Stimulated activated CD8-positive, alpha-beta memory T cell treated with anti-CD3 and anti-CD28 coated beads, Interleukin-15, amount 100 ng/mL, for 48 hours (primary cell): ENCODE measurements around the gene OR9Q2.
"Not testable (repeated sequence)": the region's sequence is repeated elsewhere in the genome, so short reads cannot be mapped to it uniquely, and the experiment has no call there.

Experiments used
- DNase-seq, 2 donors: peaks; one replicate each; pipeline ENCODE4 v3.0.0-alpha.2; 2020; ENCODE audit warnings: low read depth in 2 of 2

Gene OR9Q2

GRCh38 chr11:58188770-58189169, at the start of gene OR9Q2:
TSS of gene OR9Q2 (plus strand) at chr11:58189070. CDS start at chr11:58190491, 1,421 bp downstream.
- DNase-seq: no peak

- DNase-seq: no peak
Measured at GRCh38 chr11:58142761-58143160, 46.1 kb upstream of the OR9Q2 start.

GRCh38 chr11:58152781-58153180, 36.1 kb upstream of the OR9Q2 start:
- no peak for DNase-seq

- DNase-seq: no peak
Measured at GRCh38 chr11:58164389-58164788, 24.5 kb upstream of the OR9Q2 start.

- DNase-seq: no peak
Measured at GRCh38 chr11:58164990-58165389, 23.9 kb upstream of the OR9Q2 start.

GRCh38 chr11:58165504-58166106, 23.3 kb upstream of the OR9Q2 start:
- DNase-seq: no peak

- DNase-seq: no peak
Measured at GRCh38 chr11:58177409-58178054, 11.3 kb upstream of the OR9Q2 start.

- DNase-seq: no peak
Measured at GRCh38 chr11:58178444-58178843, 10.4 kb upstream of the OR9Q2 start.

- no peak for DNase-seq
Measured at GRCh38 chr11:58179648-58180047, 9.2 kb upstream of the OR9Q2 start.

- DNase-seq: no peak
Measured at GRCh38 chr11:58186938-58187337, 1.9 kb upstream of the OR9Q2 start.

GRCh38 chr11:58192229-58192628, 3.4 kb downstream of the OR9Q2 start:
- no peak for DNase-seq

GRCh38 chr11:58193391-58193790, 4.5 kb downstream of the OR9Q2 start:
- no peak for DNase-seq

- no peak for DNase-seq
Measured at GRCh38 chr11:58195939-58196338, 7.1 kb downstream of the OR9Q2 start.

GRCh38 chr11:58199271-58199670, 10.4 kb downstream of the OR9Q2 start:
- DNase-seq: no peak

- no peak for DNase-seq
Measured at GRCh38 chr11:58204042-58204441, 15.2 kb downstream of the OR9Q2 start, which contains the start of gene OR1S2. TSS of gene OR1S2 (minus strand) at chr11:58204142. CDS start at chr11:58204142, 0 bp downstream.

GRCh38 chr11:58212420-58212819, 23.6 kb downstream of the OR9Q2 start, which contains the start of gene OR1S1:
TSS of gene OR1S1 (plus strand) at chr11:58212720.
- DNase-seq: not testable (repeated sequence)

- DNase-seq: no peak
Measured at GRCh38 chr11:58216476-58216875, 27.6 kb downstream of the OR9Q2 start.

GRCh38 chr11:58222721-58223120, 33.9 kb downstream of the OR9Q2 start:
- no peak for DNase-seq

GRCh38 chr11:58227956-58228615, 39.2 kb downstream of the OR9Q2 start:
- DNase-seq: no peak
